ENCODE results near the gene SDR42E2.
A peak's percentile ranks its signal among the peaks of the same experiment; 100 is the strongest.

The SDR42E2 gene

DNA sequence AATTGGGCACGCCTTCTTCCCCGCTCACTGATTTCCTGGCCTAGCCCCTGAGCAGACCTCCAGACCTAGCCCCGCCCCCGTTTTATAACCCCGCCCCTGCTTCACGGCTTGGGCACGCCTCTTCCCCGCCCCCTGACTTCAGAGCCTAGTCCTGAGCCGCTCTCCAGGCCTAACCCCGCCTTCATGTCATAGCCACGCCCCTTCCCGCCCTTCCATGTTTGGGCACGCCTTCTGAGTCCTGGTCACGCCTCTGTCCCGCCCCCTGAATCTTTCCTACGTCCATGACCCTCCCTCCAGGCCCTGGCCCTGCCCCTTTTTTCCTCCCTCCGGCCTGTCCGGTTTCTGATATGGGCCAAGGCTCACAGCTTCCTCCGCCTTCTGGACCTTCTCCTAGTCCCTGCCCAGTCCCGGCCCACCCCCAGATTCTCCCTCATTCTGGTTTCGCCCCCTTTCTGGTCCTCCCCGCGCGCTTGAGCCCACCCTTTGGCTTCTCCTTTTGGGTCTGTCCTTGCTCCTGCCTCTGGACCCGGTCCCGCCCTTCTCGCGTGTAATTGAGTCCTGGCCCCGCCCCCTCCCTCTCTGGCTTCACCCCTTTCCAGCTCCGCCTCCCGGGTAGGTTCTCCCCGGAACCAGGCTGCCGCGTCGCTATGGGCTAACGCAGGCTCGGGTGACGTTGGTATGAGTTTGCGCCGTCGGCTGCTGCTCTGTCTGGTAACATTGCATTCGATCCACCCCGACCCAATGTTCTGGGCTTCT lies 28.6 kb downstream of the SDR42E2 start (continued):
- peak; percentile 84 for TF ChIP-seq PATZ1 (tag by site-specific recombination; IDR thresholded peaks at IDR 0.05)
- no peak for TF ChIP-seq ZNF426 (tag by site-specific recombination; IDR thresholded peaks at IDR 0.05)
- TF ChIP-seq ZNF24 (tag by site-specific recombination; IDR thresholded peaks at IDR 0.05) = no peak
- TF ChIP-seq ZNF837 (tag by site-specific recombination; IDR thresholded peaks at IDR 0.05) = no peak
- no peak for TF ChIP-seq ZNF670 (tag by site-specific recombination; IDR thresholded peaks at IDR 0.05; ENCODE audit: low read depth)
- TF ChIP-seq ZNF19 (tag by site-specific recombination; IDR thresholded peaks at IDR 0.05; ENCODE audit: low read depth) = no peak
- TF ChIP-seq SCRT1 (tag by site-specific recombination; IDR thresholded peaks at IDR 0.05; ENCODE audit: borderline replicate concordance) = no peak
- TF ChIP-seq ZNF394 (tag by site-specific recombination; IDR thresholded peaks at IDR 0.05; ENCODE audit: borderline replicate concordance) = no peak; the same call in 1 of the 2 replicates
- no peak for TF ChIP-seq ZNF610 (tag by site-specific recombination; IDR thresholded peaks at IDR 0.05; ENCODE audit: borderline replicate concordance)
- peak; percentile 89 for TF ChIP-seq KLF16 (tag by site-specific recombination; IDR thresholded peaks at IDR 0.05)
- TF ChIP-seq ZNF155 (tag by site-specific recombination; IDR thresholded peaks at IDR 0.05) = no peak
- no peak for TF ChIP-seq ZBTB10 (tag by site-specific recombination; IDR thresholded peaks at IDR 0.05)
- TF ChIP-seq ZNF366 (tag by site-specific recombination; conservative IDR thresholded peaks at IDR 0.05) = peak; percentile 86
- peak; percentile 91 for TF ChIP-seq ZNF629 (tag by site-specific recombination; IDR thresholded peaks at IDR 0.05)
- TF ChIP-seq ZBTB11 (tag by site-specific recombination; conservative IDR thresholded peaks at IDR 0.05; ENCODE audit: low read depth) = 0 out of 2 replicates have a peak, but pooled peaks have one; percentile 25
- peak; percentile 43 for TF ChIP-seq KLF1 (tag by site-specific recombination; IDR thresholded peaks at IDR 0.05)
- peak; percentile 100 for TF ChIP-seq SP3 (tag by site-specific recombination; IDR thresholded peaks at IDR 0.05)
- no peak for TF ChIP-seq ZNF416 (tag by site-specific recombination; IDR thresholded peaks at IDR 0.05)
- peak; percentile 86; the same call in 1 of the 2 replicates for TF ChIP-seq KLF8 (tag by site-specific recombination; IDR thresholded peaks at IDR 0.05)
- no peak for TF ChIP-seq PBX3 (CRISPR knock-in tag; IDR thresholded peaks at IDR 0.05)
- TF ChIP-seq BCL11A (tag by site-specific recombination; IDR thresholded peaks at IDR 0.05; ENCODE audit: low read depth) = no peak
- no peak for TF ChIP-seq ZNF121 (tag by site-specific recombination; IDR thresholded peaks at IDR 0.05)
- no peak for TF ChIP-seq ZNF37A (tag by site-specific recombination; IDR thresholded peaks at IDR 0.05)
- TF ChIP-seq ZNF335 (tag by site-specific recombination; conservative IDR thresholded peaks at IDR 0.05) = peak; percentile 77
- no peak for TF ChIP-seq ZNF830 (tag by site-specific recombination; IDR thresholded peaks at IDR 0.05; ENCODE audit: low read depth)
- TF ChIP-seq ZNF341 (tag by site-specific recombination; IDR thresholded peaks at IDR 0.05; ENCODE audit: low read depth) = peak; percentile 13; the same call in 1 of the 2 replicates
- peak; percentile 88 for TF ChIP-seq ZNF10 (tag by site-specific recombination; IDR thresholded peaks at IDR 0.05)
- TF ChIP-seq ZNF184 (tag by site-specific recombination; IDR thresholded peaks at IDR 0.05) = no peak
- TF ChIP-seq GLIS1 (tag by site-specific recombination; IDR thresholded peaks at IDR 0.05) = peak; percentile 35; the same call in 1 of the 2 replicates
- TF ChIP-seq, protein P1, sequence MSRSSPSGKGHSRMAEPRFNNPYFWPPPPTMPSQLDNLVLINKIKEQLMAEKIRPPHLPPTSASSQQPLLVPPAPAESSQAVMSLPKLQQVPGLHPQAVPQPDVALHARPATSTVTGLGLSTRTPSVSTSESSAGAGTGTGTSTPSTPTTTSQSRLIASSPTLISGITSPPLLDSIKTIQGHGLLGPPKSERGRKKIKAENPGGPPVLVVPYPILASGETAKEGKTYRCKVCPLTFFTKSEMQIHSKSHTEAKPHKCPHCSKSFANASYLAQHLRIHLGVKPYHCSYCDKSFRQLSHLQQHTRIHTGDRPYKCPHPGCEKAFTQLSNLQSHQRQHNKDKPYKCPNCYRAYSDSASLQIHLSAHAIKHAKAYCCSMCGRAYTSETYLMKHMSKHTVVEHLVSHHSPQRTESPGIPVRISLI (tag by site-specific recombination; IDR thresholded peaks at IDR 0.05) = no peak
- TF ChIP-seq ZNF768 (tag by site-specific recombination; IDR thresholded peaks at IDR 0.05) = no peak

Data from HEK293 (cell line).